GM12891 (cell line): Measurements from ENCODE around the gene PFDN6.

Source experiments
- POLR2A ChIP-seq: IDR thresholded peaks from 2 replicates; pipeline ENCODE4 v1.6.1; 2011; ENCODE audit warnings: low read depth, low read length, control low read depth
- POLR2AphosphoS5 ChIP-seq: IDR thresholded peaks from 2 replicates; pipeline ENCODE4 v1.6.1; 2011; ENCODE audit warnings: low read depth, low read length, control low read depth
- SPI1 ChIP-seq: IDR thresholded peaks from 2 replicates; pipeline ENCODE4 v1.6.1; 2011; ENCODE audit warnings: low read depth, low read length, control low read depth

GRCh38 chr6:33273129-33273923, 16.1 kb upstream of the PFDN6 start:
- TF ChIP-seq SPI1 (no peak), POLR2A (no peak), POLR2AphosphoS5 (peak; percentile 57)
